H7 (cell line): ENCODE data around the gene MORN3. TPM values are rescaled to one million over a fixed set of nuclear protein-coding genes. Genes with fewer than 3 reads are reported as not detected.
"Not testable (repeated sequence)": the region's sequence is repeated elsewhere in the genome, so short reads cannot be mapped to it uniquely, and the experiment has no call there.

Source experiments
- DNase-seq: peaks from one replicate; pipeline ENCODE4 v3.0.0; 2012
- H3K27me3 ChIP-seq: 2 replicates; pipeline ENCODE4 v1.6.0; 2011; ENCODE audit warnings: mild to moderate bottlenecking, low read length; ENCODE audit not compliant: control insufficient read depth, insufficient read depth
- H3K36me3 ChIP-seq: replicated peaks from 2 replicates; pipeline ENCODE4 v1.5.1; 2011; ENCODE audit warnings: low read length; ENCODE audit not compliant: control insufficient read depth, insufficient read depth
- H3K4me3 ChIP-seq: 2 replicates; pipeline ENCODE4 v1.5.1; 2011; ENCODE audit warnings: low read depth, mild to moderate bottlenecking, control low read depth, low read length, moderate library complexity; ENCODE audit not compliant: insufficient read depth
- total RNA-seq: library from RNA; depleted of rRNA; stranded (reverse); fragments of >200 nt; shearing (Covaris generic); gene quantifications from 2 replicates; pipeline ENCODE4 v1.2.3, GENCODE V29; 2014

Gene MORN3
- total RNA-seq, 1 experiment from 2014 or later = 0.31 TPM

- peak; percentile 53 for DNase-seq
- Histone ChIP-seq H3K4me3 (no peak overlapping the region), H3K36me3 (peaks cover 2% of the 10 kb centered on the region; the same call in 1 of the 2 replicates), H3K27me3 (no peaks in the 10 kb centered on the region)
Measured at GRCh38 chr12:121638298-121639202, 30.9 kb downstream of the MORN3 start.

- Histone ChIP-seq H3K36me3 (peaks cover 2% of the 10 kb centered on the region), H3K4me3 (no peak overlapping the region), H3K27me3 (no peaks in the 10 kb centered on the region)
- DNase-seq = peak; percentile 50
Measured at GRCh38 chr12:121637231-121637914, 32.1 kb downstream of the MORN3 start.

GRCh38 chr12:121634836-121635235 is 34.6 kb downstream of the MORN3 start:
- Histone ChIP-seq H3K4me3 (no peak overlapping the region), H3K36me3 (peaks cover 1% of the 10 kb centered on the region), H3K27me3 (no peaks in the 10 kb centered on the region)
- DNase-seq = peak; percentile 38

- not testable (repeated sequence) for H3K27me3 ChIP-seq, DNase-seq, H3K4me3 ChIP-seq, H3K36me3 ChIP-seq
Measured at GRCh38 chr12:121633833-121634196, 35.6 kb downstream of the MORN3 start.

- Histone ChIP-seq H3K36me3 (peaks cover 1% of the 10 kb centered on the region), H3K4me3 (no peak overlapping the region), H3K27me3 (no peaks in the 10 kb centered on the region)
- peak; percentile 28 for DNase-seq
Measured at GRCh38 chr12:121632069-121632970, 37.1 kb downstream of the MORN3 start.

GRCh38 chr12:121630791-121631355 is 38.6 kb downstream of the MORN3 start:
- H3K4me3 ChIP-seq = no peak overlapping the region
- H3K27me3 ChIP-seq = no peaks in the 10 kb centered on the region
- DNase-seq = no peak

GRCh38 chr12:121628536-121628935 is 40.9 kb downstream of the MORN3 start:
- Histone ChIP-seq H3K27me3 (no peaks in the 10 kb centered on the region), H3K4me3 (0 out of 2 replicates have a peak overlapping the region, but pooled peaks have one; percentile 4), H3K36me3 (no peaks in the 10 kb centered on the region; the same call in none of the 2 replicates)
- DNase-seq = no peak

More at GRCh38 chr12:121630791-121631355, 38.6 kb downstream of the MORN3 start:
- no peaks in the 10 kb centered on the region; the same call in none of the 2 replicates for H3K36me3 ChIP-seq

- H3K27me3 ChIP-seq = no peaks in the 10 kb centered on the region
- no peaks in the 10 kb centered on the region; the same call in none of the 2 replicates for H3K36me3 ChIP-seq
- H3K4me3 ChIP-seq = peak overlapping the region; percentile 88
- peak; percentile 43 for DNase-seq
Measured at GRCh38 chr12:121628037-121628436, 41.4 kb downstream of the MORN3 start.

GRCh38 chr12:121626853-121627640 is 42.4 kb downstream of the MORN3 start:
- H3K36me3 ChIP-seq = no peaks in the 10 kb centered on the region; the same call in none of the 2 replicates
- DNase-seq = peak; percentile 85
- peak overlapping the region; percentile 88 for H3K4me3 ChIP-seq
- H3K27me3 ChIP-seq = no peaks in the 10 kb centered on the region

GRCh38 chr12:121626087-121626852 is 43.2 kb downstream of the MORN3 start, which contains the start of gene ORAI1:
ORAI1 (plus strand) TSS chr12:121626530.
- Histone ChIP-seq H3K27me3 (no peaks in the 10 kb centered on the region), H3K4me3 (peak within 1 kb of the TSS; percentile 88), H3K36me3 (no peaks in the 10 kb centered on the region; the same call in none of the 2 replicates)
- DNase-seq = peak; percentile 99

- H3K27me3 ChIP-seq = no peaks in the 10 kb centered on the region
- peak; percentile 62 for DNase-seq
- H3K36me3 ChIP-seq = no peaks in the 10 kb centered on the region
- no peak overlapping the region for H3K4me3 ChIP-seq
Measured at GRCh38 chr12:121620333-121620891, 49.0 kb downstream of the MORN3 start.

- DNase-seq = no peak
- Histone ChIP-seq H3K27me3 (no peaks in the 10 kb centered on the region), H3K36me3 (no peaks in the 10 kb centered on the region), H3K4me3 (no peak overlapping the region)
Measured at GRCh38 chr12:121618659-121619233, 50.7 kb downstream of the MORN3 start.
